H1 (cell line): ENCODE data around the gene FGR. TPM values are rescaled to one million over a fixed set of nuclear protein-coding genes. Genes with fewer than 3 reads are reported as not detected.

Experiments
- ASH2L ChIP-seq: fragments of 200-600, 300-600 bp; sonication (generic); IDR thresholded peaks from one replicate; pipeline ENCODE4 v1.7.1; 2017; ENCODE audit warnings: low read length
- BACH1 ChIP-seq: IDR thresholded peaks from 2 replicates; pipeline ENCODE4 v1.6.1; 2012; ENCODE audit warnings: low read length, improper control_type of control experiment
- JUN ChIP-seq: IDR thresholded peaks from 2 replicates; pipeline ENCODE4 v1.6.1; 2011; ENCODE audit warnings: low read depth, mild to moderate bottlenecking, improper control_type of control experiment, low read length
- KDM4A ChIP-seq: IDR thresholded peaks from one replicate; pipeline ENCODE4 v1.7.1; 2012; ENCODE audit warnings: low read depth, mild to moderate bottlenecking, moderate library complexity, low read length, inconsistent platforms; ENCODE audit not compliant: severe bottlenecking
- polyA plus RNA-seq, 7 experiments: library from polyadenylated mRNA; depleted of rRNA in 3 of 7; stranded (reverse) in 5 of 7; unstranded in 2 of 7; fragments of >200 nt in 5 of 7; fragments of 200-250 nt in 2 of 7; gene quantifications; 1 replicate in 5 of 7; 2 replicates in 1 of 7; 4 replicates in 1 of 7; pipeline versions ENCODE4 v1.2.1 to v1.2.3, GENCODE V29; 2011 to 2013; ENCODE audit warnings: missing spikeins in 2 of 7, mixed read lengths in 2 of 7
- total RNA-seq: library from RNA; stranded (reverse); fragmentation: NEBNext Ultra II Directional; extraction: Animal tissue kit (Norgen Biotek cat#: 25700); gene quantifications from 2 replicates; pipeline ENCODE4 v1.2.1, GENCODE V29; 2021

FGR gene
- total and polyA plus RNA-seq, 2 of the 8 experiments (the other 6 are each of a cell fraction or from before 2014, with no cell fraction given): 0.22 to 0.95 TPM

GRCh38 chr1:27634177-27634984 is 604 bp downstream of the FGR start (continued):
- TF ChIP-seq KDM4A (peak; percentile 69), JUN (no peak), BACH1 (no peak), ASH2L (peak; percentile 16)
- TF ChIP-seq, all 59 proteins: peak for 4
